NOMO-1 (cell line): ENCODE measurements around the gene CCR4.
"Not testable (repeated sequence)": the region's sequence is repeated elsewhere in the genome, so short reads cannot be mapped to it uniquely, and the experiment has no call there.

Source experiments
- DNase-seq, 2 experiments: peaks; one replicate each; lab custom pipeline; 2025; ENCODE audit not compliant: unreplicated experiment in 2 of 2; lab: John Stamatoyannopoulos, UW

CCR4 gene

DNA sequence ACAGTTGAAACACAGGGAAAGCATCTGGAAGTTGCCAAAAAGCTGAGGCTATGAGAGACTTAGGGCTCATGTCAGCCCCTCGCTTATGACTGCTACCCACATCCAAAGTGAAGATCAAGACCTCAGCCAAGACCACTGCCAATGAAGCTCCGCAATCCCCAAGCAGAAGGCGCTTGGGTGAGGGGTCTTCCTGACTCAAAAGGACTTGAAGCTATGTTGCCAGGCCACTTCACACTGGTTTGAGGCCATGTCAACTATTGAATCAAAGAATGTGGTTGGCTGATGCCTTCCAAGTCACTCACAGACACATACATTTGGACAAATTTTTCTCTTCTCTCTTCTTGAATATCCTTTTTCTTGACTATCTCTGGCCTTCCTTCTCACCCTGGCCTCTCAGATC, 928 bp upstream of the CCR4 start:
- DNase-seq: no peak

DNA sequence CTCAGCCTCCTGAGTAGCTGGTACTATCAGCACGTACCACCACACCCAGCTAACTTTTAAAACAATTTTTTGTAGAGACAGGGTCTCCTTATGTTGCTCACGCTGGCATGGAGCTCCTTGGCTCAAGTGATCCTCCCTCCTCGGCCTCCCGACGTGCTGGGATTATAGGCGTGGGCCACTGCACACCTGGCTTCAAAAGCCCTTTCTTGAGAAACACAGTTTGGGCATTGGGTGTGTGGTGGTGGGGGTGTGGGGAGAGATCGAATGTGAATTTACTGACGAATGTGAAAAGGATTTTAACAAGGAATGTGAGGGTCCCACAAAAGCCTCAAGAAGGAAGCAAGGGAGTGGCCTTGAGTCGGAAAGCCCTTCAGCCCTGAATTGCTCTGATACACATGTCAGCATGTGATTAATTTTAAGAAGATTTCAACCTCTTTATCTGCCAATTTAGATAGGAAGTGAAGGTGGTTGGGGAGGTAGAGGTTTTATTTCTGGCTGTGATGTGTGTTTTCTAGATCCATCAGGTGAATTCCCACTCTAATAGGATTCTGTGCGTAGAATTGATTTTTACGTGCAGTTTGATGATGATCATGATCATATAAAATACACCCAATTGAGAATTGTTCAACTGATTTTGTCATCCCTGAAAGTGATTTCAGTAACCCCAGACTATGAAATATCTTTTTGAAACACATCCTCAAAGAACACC, 1.1 kb downstream of the CCR4 start:
- no peak for DNase-seq

DNA sequence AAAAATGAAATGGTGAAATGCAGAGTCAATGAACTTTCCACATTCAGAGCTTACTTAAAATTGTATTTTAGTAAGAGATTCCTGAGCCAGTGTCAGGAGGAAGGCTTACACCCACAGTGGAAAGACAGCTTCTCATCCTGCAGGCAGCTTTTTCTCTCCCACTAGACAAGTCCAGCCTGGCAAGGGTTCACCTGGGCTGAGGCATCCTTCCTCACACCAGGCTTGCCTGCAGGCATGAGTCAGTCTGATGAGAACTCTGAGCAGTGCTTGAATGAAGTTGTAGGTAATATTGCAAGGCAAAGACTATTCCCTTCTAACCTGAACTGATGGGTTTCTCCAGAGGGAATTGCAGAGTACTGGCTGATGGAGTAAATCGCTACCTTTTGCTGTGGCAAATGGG, 3.1 kb downstream of the CCR4 start:
- no peak for DNase-seq

GRCh38 chr3:32956750-32957570, 5.5 kb downstream of the CCR4 start:
- no peak for DNase-seq

GRCh38 chr3:32958509-32958908, 7.1 kb downstream of the CCR4 start:
- DNase-seq: no peak

GRCh38 chr3:32959371-32959770, 7.9 kb downstream of the CCR4 start:
- no peak for DNase-seq

DNA sequence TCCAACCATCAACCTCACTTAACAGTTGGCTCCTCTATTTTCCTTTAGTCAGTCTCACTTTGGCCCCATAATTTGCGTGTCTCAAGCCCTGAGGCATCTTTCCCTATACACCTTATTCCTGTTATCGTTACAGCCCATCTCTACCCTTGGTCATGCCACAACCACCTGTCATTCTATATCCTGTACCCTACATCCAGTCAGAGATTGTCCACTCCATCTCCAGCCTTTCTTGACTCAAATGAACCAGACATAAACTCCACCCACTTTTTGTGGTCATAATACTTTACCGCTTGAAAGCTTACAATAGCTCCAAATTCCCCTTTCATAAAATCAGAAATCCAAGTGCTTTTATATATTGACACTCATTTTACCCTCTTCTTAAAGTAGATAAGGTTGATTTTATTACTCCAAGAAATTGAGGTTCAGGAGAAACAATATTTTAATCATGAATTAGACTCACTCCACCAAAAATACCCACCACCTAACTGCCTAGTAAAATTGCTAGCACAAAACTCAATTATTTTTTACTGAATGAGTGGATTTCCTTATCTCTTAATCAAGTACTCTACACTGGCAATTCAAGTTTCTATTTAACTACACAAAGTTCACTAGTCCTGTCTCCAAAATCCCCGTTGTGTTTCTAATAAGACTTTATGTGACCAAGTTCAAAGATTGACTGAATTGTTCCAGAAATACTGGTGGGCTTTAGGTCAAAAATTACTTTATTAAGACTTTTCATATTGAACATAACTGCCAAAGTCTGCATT, 9.1 kb downstream of the CCR4 start:
- no peak for DNase-seq

DNA sequence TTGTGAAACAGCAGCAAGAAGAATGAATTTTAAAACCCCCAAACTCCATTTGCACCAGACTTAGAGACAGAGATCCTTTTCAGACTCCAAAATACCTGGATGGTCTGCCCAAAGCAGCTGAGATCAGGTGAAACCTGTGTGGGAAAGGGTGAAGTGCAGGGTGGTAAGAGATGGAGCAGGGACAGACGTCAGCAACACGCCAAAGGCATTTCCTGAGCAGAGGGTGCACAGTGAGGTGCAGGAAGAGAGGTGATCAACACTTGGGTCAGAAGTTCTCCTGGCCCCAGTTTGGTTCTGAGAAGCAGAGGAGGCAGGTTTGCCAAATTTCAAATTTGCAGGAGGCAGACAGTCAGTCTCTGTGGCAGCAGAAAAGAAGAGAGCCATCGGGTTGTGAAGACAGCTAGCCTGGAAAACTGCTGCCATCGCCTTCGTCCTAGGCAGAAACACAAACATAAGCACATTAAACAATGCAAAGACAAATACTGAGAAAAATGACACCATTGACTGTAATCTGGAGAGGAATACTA, 9.8 kb downstream of the CCR4 start:
- DNase-seq: no peak

GRCh38 chr3:32963871-32964270, 12.4 kb downstream of the CCR4 start:
- no peak for DNase-seq

DNA sequence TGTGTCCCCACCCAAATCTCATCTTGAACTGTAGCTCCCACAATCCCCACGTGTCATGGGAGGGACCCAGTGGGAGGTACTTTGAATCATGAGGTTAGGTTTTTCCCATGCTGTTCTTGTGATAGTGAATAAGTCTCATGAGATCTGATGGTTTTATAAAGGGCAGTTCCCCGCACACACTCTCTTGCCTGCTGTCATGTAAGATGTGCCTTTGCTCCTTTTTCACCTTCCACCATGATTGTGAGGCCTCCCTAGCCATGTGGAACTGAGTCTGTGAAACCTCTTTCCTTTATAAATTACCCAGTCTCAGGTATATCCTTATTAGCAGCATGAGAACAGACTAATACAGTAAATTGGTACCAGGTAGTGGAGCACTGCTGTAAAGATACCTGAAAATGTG, 13.3 kb downstream of the CCR4 start:
- DNase-seq: not testable (repeated sequence)

- not testable (repeated sequence) for DNase-seq
Measured at GRCh38 chr3:32965617-32966213, 14.3 kb downstream of the CCR4 start.

GRCh38 chr3:32966627-32967026, 15.2 kb downstream of the CCR4 start:
- DNase-seq: not testable (repeated sequence)

- DNase-seq: no peak
Measured at GRCh38 chr3:32968166-32968919, 16.9 kb downstream of the CCR4 start.

- no peak for DNase-seq
Measured at GRCh38 chr3:32968920-32969389, 17.5 kb downstream of the CCR4 start.

- DNase-seq: no peak
Measured at GRCh38 chr3:32969656-32970055, 18.2 kb downstream of the CCR4 start.

GRCh38 chr3:32971291-32971690, 19.8 kb downstream of the CCR4 start:
- not testable (repeated sequence) for DNase-seq

- no peak for DNase-seq
Measured at GRCh38 chr3:32972482-32973146, 21.2 kb downstream of the CCR4 start.

DNA sequence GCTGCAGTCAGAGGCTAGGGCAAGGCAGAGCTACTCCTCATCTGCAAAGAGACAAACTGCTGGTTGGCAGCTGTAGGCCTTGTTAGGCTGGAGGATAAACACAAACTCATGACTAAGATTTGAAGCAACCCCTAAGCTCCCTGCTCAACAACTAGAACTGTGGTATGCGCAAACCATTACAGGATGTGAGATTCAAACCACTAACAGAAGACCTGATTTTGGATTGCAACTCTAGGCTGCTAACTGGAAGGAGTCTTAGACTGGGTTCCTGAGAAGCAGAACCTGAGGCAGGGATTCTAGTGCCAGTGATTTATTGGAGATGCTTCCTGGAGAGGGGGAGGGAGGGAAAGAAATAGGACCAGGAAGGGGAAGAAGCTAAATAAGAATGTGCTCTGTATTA, 22.5 kb downstream of the CCR4 start:
- no peak for DNase-seq

DNA sequence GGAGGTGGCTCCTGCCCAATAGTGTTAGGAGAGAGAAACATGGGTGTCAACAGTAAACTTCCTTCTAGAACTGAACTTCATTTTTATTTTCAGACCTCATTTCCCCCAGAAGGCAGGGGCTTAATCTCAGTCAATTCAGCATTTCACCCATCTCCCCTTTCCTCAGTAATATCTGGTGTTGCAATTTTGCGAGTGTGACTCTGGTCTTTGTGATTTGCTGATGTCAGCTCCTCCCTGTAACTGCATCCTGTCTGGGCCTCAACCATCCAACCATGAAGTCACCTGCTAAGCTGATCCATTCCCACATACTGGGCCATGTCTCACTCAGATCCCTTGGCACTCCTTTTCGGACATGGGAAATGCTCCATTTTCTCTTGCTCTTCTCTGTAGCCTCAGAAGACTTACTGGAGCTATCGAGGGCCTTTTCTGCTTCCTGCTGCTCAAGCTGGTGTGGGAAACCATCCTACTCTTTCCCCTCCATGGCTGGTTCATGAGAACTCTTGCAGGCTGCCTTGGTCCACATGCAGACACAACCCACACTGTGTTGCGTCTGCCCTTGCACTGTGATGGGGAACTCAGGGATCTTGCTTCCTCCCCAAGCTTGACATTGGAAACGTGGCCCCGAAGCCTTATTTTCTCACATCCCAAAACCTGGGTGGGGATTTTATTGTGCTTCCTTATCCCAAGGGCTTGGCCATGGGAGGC, 24.6 kb downstream of the CCR4 start:
- DNase-seq: no peak
